ENCODE data around the gene LSM5.

Gene LSM5

DNA sequence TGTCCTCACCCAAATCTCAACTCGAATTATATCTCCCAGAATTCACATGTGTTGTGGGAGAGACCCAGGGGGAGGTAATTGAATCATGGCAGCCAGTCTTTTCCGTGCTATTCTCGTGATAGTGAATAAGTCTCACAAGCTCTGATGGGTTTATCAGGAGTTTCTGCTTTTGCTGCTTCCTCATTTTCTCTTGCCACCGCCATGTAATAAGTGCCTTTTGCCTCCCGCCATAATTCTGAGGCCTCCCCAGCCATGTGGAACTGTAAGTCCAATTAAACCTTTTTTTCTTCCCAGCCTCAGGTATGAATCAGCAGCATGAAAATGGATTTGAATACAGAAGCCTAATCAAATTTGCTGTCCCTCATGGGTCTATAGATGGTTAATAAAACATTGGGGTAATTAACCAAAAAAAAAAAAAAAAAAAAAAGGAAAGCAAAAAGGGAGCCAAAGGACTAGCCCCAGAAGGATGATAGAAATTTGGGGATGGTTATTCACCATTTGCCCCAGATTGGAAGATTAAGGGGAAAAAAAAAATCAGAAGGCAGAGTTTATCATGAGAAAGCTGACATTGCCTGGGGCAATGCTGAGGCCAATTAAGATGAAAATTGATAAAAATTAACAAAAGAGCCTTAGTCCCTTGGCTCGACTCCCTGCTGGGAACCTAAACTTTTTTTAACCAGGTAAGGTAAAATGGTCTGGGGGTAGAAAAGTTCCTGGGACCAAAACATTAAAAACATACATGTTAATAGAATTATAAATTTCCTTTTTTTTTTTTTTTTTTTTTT is 32.8 kb upstream of the LSM5 start:
- TF ChIP-seq, protein P1, sequence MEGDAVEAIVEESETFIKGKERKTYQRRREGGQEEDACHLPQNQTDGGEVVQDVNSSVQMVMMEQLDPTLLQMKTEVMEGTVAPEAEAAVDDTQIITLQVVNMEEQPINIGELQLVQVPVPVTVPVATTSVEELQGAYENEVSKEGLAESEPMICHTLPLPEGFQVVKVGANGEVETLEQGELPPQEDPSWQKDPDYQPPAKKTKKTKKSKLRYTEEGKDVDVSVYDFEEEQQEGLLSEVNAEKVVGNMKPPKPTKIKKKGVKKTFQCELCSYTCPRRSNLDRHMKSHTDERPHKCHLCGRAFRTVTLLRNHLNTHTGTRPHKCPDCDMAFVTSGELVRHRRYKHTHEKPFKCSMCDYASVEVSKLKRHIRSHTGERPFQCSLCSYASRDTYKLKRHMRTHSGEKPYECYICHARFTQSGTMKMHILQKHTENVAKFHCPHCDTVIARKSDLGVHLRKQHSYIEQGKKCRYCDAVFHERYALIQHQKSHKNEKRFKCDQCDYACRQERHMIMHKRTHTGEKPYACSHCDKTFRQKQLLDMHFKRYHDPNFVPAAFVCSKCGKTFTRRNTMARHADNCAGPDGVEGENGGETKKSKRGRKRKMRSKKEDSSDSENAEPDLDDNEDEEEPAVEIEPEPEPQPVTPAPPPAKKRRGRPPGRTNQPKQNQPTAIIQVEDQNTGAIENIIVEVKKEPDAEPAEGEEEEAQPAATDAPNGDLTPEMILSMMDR (IDR thresholded peaks at IDR 0.05), result no peak
- Mint-ChIP-seq H3K4me3 (no peak overlapping the region), H3K9me3 (peaks cover 61% of the 10 kb centered on the region), H3K27me3 (ENCODE audit: low read depth, poor library complexity) (no peaks in the 10 kb centered on the region), H3K36me3 (ENCODE audit: low read depth) (peaks cover 89% of the 10 kb centered on the region), H3K27ac (no peak overlapping the region), H3K4me1 (peaks cover 7% of the 10 kb centered on the region)
- DNase-seq, result no peak

DNA sequence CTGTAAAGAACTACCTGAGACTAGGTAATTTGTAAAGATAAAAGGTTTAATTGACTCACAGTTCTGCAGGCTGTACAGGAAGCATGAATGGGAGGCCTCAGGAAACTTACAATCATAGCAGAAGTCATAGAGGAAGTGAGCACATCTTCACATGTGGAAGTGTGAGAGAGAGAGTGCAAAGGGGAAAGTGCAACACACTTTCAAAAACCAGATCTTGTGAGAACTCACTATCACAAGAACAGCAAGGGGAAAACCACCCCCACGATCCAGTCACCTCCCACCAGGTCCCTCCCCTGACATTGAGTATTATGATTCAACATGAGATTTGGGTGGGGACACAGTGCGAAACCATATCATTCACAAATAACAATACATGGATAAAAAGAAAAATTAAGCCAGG is 29.6 kb upstream of the LSM5 start:
- Mint-ChIP-seq H3K9me3 (peaks cover 91% of the 10 kb centered on the region), H3K4me1 (no peaks in the 10 kb centered on the region), H3K27me3 (ENCODE audit: low read depth, poor library complexity) (no peaks in the 10 kb centered on the region), H3K36me3 (ENCODE audit: low read depth) (peaks cover 90% of the 10 kb centered on the region), H3K4me3 (no peak overlapping the region), H3K27ac (no peak overlapping the region)
- DNase-seq, result no peak
- TF ChIP-seq, protein P1 (IDR thresholded peaks at IDR 0.05), result no peak

DNA sequence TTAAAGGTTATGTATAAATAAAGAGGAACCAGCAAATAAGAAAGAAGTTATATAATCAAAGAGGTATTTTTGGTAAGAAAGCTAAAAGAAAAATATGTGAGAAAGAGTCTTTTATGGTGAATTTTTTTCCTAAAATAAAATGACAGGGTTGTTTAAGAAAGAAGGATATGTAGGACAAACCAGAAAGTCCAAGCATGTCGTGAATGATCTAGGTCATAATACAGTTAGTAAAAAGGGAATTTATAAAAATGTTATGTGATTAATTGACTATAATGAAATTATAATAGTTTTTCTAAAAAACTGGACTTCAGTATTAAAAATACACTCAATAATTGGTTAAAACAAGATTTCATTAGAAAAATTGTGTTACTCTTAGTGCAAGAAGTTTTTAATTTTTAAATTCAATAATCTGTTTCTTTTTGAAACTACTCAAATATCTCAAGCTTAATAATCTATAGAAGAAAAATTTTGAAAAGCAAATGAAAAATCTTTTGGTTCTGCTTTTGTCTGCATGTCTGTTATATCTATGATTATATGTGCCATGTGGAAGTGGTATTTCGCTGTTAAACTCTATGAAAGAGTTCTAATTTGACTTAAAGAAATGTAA is 28.5 kb upstream of the LSM5 start:
- Mint-ChIP-seq H3K9me3 (peaks cover 94% of the 10 kb centered on the region), H3K36me3 (ENCODE audit: low read depth) (peaks cover 94% of the 10 kb centered on the region), H3K4me3 (no peak overlapping the region), H3K27me3 (ENCODE audit: low read depth, poor library complexity) (no peaks in the 10 kb centered on the region), H3K4me1 (no peaks in the 10 kb centered on the region), H3K27ac (no peak overlapping the region)
- TF ChIP-seq, protein P1 (IDR thresholded peaks at IDR 0.05), result no peak
- no peak for DNase-seq

DNA sequence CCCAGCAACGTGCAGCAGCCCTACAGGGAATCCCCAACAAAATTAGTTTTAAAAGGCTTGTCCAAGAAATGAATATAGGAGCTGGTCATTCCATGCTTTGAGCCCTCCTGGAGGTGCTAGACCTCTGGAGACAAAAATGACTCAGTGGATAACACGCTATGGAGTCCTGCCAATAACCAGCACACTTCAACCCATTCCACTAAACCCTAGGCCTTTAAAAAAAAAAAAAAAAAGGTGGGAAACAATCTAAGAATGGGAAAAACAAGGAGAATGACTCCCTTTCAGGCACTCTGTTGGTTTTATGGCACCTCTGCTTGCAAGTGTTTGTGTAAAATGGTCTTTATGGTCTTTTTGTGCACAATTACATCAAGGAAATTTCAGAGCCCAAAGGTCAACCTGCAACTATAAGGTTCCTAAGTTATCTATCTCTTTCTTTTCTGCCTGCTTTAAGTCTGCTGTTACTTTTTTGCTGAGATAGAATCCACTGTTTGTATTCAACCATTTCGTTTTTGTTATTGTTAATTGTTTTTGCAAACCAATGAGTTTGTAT is 26.4 kb upstream of the LSM5 start:
- TF ChIP-seq, protein P1 (IDR thresholded peaks at IDR 0.05), result no peak
- H3K36me3 Mint-ChIP-seq (ENCODE audit: low read depth), result peaks cover 97% of the 10 kb centered on the region
- no peak overlapping the region for H3K4me3 Mint-ChIP-seq
- H3K27ac Mint-ChIP-seq, result no peak overlapping the region
- no peaks in the 10 kb centered on the region for H3K27me3 Mint-ChIP-seq (ENCODE audit: low read depth, poor library complexity)
- peaks cover 99% of the 10 kb centered on the region for H3K9me3 Mint-ChIP-seq
- DNase-seq, result no peak
- no peaks in the 10 kb centered on the region for H3K4me1 Mint-ChIP-seq

DNA sequence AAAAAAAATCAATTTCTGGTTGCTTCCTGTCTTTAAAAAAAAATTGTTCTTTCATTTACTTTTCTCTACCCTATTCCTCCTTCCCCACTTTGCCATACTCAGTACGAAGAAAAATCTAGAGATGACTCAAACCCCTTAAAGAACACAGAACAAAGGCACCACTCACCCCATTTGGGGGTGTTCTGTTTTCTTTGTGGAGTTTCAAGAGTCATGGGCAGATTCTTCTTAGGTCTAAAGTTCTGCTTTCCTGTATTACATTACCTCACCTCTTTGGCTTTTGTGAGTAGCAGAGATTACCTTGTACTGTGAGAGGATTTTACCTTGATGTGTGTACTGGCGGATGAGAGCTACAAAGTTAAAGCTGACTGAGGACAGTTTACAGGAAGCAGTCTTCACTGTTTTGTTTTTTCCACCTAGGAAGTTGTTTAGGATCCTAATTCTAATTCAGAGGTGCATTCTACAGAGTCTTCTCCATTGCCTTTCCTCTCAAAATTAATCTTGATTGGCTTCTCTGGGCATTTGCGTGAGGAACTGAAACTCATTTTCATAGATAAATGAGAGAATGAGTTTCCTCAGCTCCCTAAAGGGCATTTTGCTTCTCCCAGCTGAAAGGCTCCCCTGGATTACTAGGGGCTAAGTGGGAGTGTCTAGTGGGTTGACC is 25.8 kb upstream of the LSM5 start:
- Mint-ChIP-seq H3K4me1 (no peaks in the 10 kb centered on the region), H3K27ac (no peak overlapping the region), H3K36me3 (ENCODE audit: low read depth) (peaks cover 97% of the 10 kb centered on the region), H3K4me3 (no peak overlapping the region), H3K27me3 (ENCODE audit: low read depth, poor library complexity) (no peaks in the 10 kb centered on the region), H3K9me3 (peaks cover 99% of the 10 kb centered on the region)
- TF ChIP-seq, protein P1 (IDR thresholded peaks at IDR 0.05), result no peak
- no peak for DNase-seq
